Left lung (tissue), 10 donors: ENCODE measurements around the gene TCERG1L. TPM values are rescaled to one million over a fixed set of nuclear protein-coding genes. Genes with fewer than 3 reads are reported as not detected.
A peak's percentile ranks its signal among the peaks of the same experiment; 100 is the strongest.

Source experiments
- ATAC-seq: fragments of 200-7000 bp; cut with Tn5 transposase; one replicate; pipeline ENCODE4 v1.9.1; 2020; ENCODE audit warnings: moderate library complexity
- DNase-seq, 4 donors: peaks; one replicate each; pipeline ENCODE4 v3.0.0-alpha.2; 2013 to 2020
- H3K27ac ChIP-seq, 2 donors: fragments of 200-600 bp; sonication (generic) in 1 of 2; one replicate each; pipeline versions ENCODE4 v1.5.0 to v1.8.0; 2020 to 2021
- H3K27me3 ChIP-seq, 2 donors: fragments of 200-600 bp; sonication (generic) in 1 of 2; one replicate each; pipeline versions ENCODE4 v1.5.0 to v1.8.0; 2020 to 2021
- H3K36me3 ChIP-seq, 2 donors: fragments of 200-600 bp; sonication (generic) in 1 of 2; one replicate each; pipeline versions ENCODE4 v1.5.0 to v1.8.0; 2020 to 2021
- H3K4me1 ChIP-seq, 2 donors: fragments of 200-600 bp; one replicate each; pipeline ENCODE4 v1.8.0; 2021
- H3K4me3 ChIP-seq, 2 donors: fragments of 200-600 bp; sonication (generic) in 1 of 2; one replicate each; pipeline versions ENCODE4 v1.5.0 to v1.8.0; 2020 to 2021; ENCODE audit warnings: mild to moderate bottlenecking in 1 of 2
- H3K9me3 ChIP-seq, 2 donors: fragments of 200-600 bp; sonication (generic) in 1 of 2; one replicate each; pipeline versions ENCODE4 v1.5.0 to v1.8.0; 2020 to 2021
- intact Hi-C, 2 donors: fragments of 100-400 bp; cut with DNase I; formaldehyde crosslinking; loops; one replicate each; pipeline versions ENCODE4 v1.11.2 to v1.14.2; 2022
- polyA plus RNA-seq, 6 donors: library from polyadenylated mRNA; unstranded; fragments of 120-200 nt; gene quantifications; one replicate each; pipeline ENCODE4 v1.2.1, GENCODE V29; 2013; ENCODE audit not compliant: insufficient read length in 6 of 6
- total RNA-seq, 2 donors: library from RNA; stranded (reverse); fragmentation: NEBNext Ultra II Directional; extraction: Animal tissue kit (Norgen Biotek cat#: 25700); gene quantifications; one replicate each; pipeline ENCODE4 v1.2.1, GENCODE V29; 2021
- TF ChIP-seq, protein P1 (sequence below), 2 donors: fragments of 200-600 bp; sonication (generic) in 1 of 2; IDR thresholded peaks; one replicate each; pipeline versions ENCODE4 v1.5.0 to v1.8.0; 2021; ENCODE audit warnings: antibody characterized with exemption in 2 of 2
- donor health status: DM: no; HTN: yes; CAD: no.
- donor health status: DM: no; HTN: no; CAD: no.

TCERG1L gene
- total and polyA plus RNA-seq, 8 donors, result 0.35 to 0.72 (median 0.48) TPM; not detected in 2

DNA sequence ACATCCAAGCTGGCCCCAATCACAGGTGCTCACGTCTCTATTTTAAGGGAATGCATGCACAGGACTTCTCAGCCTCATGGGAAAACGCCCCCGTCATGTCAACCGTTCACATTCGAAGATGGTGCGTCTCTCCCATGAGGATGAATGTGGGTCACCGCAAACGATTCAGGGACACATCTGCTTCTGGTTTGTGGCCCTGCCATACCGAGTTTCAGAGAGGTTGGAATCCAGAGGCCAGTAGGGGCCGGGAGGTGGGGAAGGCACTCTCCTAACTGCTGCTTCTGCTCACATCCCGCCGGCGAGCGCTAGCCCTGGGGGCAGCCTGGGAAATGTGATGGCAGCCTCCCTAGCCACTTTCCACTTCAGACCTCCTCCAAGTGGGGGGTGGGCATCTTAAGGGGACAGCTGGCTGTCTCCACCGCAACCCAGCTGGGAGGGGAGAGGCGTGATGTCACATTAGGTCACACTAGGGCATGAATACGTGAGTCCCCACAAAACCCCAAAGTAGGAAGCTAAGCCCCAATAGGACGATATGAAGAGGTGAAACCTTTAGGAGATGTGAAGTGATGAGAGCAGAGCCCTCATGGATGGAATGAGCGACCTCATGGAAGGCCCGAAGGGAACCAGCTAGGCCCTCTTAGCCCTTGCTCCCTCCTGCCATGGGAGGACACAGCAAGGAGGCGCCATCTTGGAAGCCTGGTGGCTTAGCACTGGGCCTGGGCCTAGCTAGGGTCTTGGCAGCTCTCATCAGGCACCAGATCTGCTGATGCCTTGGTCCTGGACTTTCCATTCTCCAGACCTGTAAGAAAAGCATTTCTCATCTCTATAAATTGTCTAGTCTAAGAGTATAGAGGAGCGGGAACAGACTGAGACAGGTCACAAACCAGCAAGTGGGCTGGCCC lies 107.8 kb downstream of the TCERG1L start:
- Histone ChIP-seq H3K4me3 (no peak overlapping the region), H3K27ac (no peak overlapping the region), H3K4me1 (no peaks in the 10 kb centered on the region), H3K36me3 (no peaks in the 10 kb centered on the region), H3K27me3 (peaks cover 0 to 17% of the 10 kb centered on the region in 2 donors), H3K9me3 (no peaks in the 10 kb centered on the region)
- TF ChIP-seq, protein P1, sequence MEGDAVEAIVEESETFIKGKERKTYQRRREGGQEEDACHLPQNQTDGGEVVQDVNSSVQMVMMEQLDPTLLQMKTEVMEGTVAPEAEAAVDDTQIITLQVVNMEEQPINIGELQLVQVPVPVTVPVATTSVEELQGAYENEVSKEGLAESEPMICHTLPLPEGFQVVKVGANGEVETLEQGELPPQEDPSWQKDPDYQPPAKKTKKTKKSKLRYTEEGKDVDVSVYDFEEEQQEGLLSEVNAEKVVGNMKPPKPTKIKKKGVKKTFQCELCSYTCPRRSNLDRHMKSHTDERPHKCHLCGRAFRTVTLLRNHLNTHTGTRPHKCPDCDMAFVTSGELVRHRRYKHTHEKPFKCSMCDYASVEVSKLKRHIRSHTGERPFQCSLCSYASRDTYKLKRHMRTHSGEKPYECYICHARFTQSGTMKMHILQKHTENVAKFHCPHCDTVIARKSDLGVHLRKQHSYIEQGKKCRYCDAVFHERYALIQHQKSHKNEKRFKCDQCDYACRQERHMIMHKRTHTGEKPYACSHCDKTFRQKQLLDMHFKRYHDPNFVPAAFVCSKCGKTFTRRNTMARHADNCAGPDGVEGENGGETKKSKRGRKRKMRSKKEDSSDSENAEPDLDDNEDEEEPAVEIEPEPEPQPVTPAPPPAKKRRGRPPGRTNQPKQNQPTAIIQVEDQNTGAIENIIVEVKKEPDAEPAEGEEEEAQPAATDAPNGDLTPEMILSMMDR (IDR thresholded peaks at IDR 0.05), result no peak
- no peak for ATAC-seq
- intact Hi-C loops, result no loop called here
- DNase-seq, result peak in 2 of 4 donors; percentile 20 to 58

DNA sequence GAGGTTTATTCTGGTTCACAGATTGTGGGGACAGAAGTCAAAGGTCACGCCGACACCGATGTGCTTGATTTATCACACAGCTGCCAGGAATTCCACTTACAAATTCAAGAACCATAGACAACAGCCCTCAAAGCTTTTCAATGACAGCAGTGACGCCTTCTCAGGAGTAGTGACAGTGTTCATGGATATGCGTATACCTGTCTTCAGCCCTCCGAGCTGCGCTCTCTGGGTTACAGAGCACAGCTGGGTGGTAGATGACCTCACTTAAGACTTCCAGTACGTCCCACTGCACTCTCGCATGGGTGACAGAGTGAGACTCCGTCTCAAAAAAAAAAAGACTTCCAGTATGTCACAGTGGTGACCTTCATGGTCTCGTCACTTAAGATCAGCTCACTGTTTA lies 108.5 kb downstream of the TCERG1L start:
- no peak for ATAC-seq
- intact Hi-C loops, result no loop called here
- H3K4me1 ChIP-seq, result no peaks in the 10 kb centered on the region
- H3K27ac ChIP-seq, result no peak overlapping the region
- no peaks in the 10 kb centered on the region for H3K9me3 ChIP-seq
- peak in 2 of 4 donors; percentile 9 to 30 for DNase-seq
- TF ChIP-seq, protein P1 (IDR thresholded peaks at IDR 0.05), result no peak
- H3K4me3 ChIP-seq, result no peak overlapping the region
- peaks cover 0 to 18% of the 10 kb centered on the region in 2 donors for H3K27me3 ChIP-seq
- no peaks in the 10 kb centered on the region for H3K36me3 ChIP-seq

DNA sequence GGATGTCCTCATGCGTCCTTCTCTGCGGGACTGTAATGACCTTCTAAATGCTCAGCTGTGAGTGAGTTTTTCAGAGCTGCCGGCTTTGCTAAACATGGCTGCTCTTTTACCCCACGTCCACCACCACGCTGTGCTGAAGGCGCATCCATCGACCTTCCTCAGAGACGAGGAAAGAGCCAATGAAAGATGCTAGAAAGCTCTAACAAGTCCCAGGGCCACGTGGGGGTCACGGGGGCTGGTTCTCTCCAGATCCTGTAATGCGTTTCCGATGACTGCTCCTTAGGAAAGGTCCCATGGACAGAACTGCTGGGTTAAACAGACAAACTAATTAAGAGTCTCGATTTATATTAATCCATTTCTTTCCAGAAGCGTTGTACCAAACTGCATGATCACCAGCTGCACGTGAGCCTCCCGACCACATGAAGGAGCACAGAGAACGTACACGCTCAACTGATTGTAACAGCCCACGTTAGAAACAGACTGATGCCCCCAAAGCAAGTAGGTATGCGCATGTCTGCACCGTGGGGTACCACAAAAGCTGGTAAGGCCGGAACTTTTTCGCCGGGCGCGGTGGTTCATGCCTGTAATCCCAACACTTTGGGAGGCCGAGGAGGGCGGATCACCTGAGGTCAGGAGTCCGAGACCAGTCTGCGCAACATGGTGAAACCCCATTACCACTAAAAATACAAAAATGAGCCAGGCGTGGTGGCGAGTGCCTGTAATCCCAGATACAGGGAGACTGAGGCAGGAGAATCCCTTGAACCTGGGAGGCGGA lies 109.6 kb downstream of the TCERG1L start:
- H3K4me1 ChIP-seq, result no peaks in the 10 kb centered on the region
- H3K27ac ChIP-seq, result no peak overlapping the region
- intact Hi-C loops, result no loop called here
- TF ChIP-seq, protein P1 (IDR thresholded peaks at IDR 0.05), result no peak
- ATAC-seq (no peak), DNase-seq (peak in 2 of 4 donors; percentile 6 to 46)
- H3K4me3 ChIP-seq, result no peak overlapping the region
- no peaks in the 10 kb centered on the region for H3K36me3 ChIP-seq
- no peaks in the 10 kb centered on the region for H3K9me3 ChIP-seq
- H3K27me3 ChIP-seq, result peaks cover 0 to 14% of the 10 kb centered on the region in 2 donors

DNA sequence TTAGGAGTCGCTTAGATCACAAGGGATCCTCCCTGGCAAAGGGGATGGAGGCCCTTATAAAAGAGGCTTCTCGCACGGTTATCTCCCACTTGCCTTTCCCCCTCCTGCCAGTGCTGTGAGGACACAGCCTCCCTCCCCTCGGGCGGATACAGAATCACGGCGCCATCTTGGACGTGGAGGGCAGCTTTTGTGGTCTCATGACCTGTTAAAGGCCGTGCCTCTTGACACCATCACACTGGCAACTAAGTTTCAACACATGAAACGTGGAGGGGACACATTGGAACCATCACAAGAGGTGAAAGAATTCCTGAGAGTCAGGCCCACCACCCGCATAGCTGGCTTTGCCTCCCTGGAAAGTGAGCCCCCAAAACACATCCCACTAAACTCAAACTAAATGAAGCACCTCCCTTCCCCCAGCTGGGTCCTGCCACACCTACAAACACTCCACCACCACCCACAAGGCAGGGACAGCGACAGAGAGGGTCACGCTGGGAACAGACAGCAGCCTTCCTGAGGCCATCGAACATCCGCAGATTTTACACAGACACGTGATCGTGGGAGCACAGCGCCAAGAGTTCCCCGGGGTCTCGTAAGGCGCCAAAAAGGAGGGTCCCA lies 110.6 kb downstream of the TCERG1L start:
- intact Hi-C loops, result no loop called here
- TF ChIP-seq, protein P1 (IDR thresholded peaks at IDR 0.05), result no peak
- H3K27ac ChIP-seq, result no peak overlapping the region
- peaks cover 0 to 14% of the 10 kb centered on the region in 2 donors for H3K27me3 ChIP-seq
- no peak overlapping the region for H3K4me3 ChIP-seq
- H3K4me1 ChIP-seq, result no peaks in the 10 kb centered on the region
- H3K36me3 ChIP-seq, result no peaks in the 10 kb centered on the region
- no peaks in the 10 kb centered on the region for H3K9me3 ChIP-seq
- ATAC-seq (no peak), DNase-seq (peak in 2 of 4 donors; percentile 9 to 42)
